K562 (cell line): ENCODE measurements around the gene SLITRK4. TPM values are rescaled to one million over a fixed set of nuclear protein-coding genes. Genes with fewer than 3 reads are reported as not detected.

ENCODE experiments used
- GABPB2 ChIP-seq: fragments of 250-450 bp; sonication (Bioruptor Pico); conservative IDR thresholded peaks from 2 replicates; pipeline ENCODE4 v1.5.1; 2021; ENCODE audit warnings: mild to moderate bottlenecking
- JUN ChIP-seq, 2 experiments: sonication (generic) in 1 of 2; formaldehyde crosslinking in 1 of 2; IDR thresholded peaks; 2 replicates each; pipeline versions ENCODE4 v1.6.1 to v1.8.0; 2012 to 2022; ENCODE audit warnings: borderline replicate concordance in 2 of 2, mild to moderate bottlenecking in 2 of 2, improper control_type of control experiment in 1 of 2, low read depth in 1 of 2, low read length in 1 of 2, missing genetic modification reagents in 1 of 2
- NFIC ChIP-seq: fragments of 450-650 bp; IDR thresholded peaks from 2 replicates; pipeline ENCODE4 v1.6.1; 2017; ENCODE audit warnings: mild to moderate bottlenecking, inconsistent platforms
- ZNF121 ChIP-seq: sonication (generic); formaldehyde crosslinking; conservative IDR thresholded peaks from 2 replicates; pipeline ENCODE4 v1.8.0; 2022; ENCODE audit warnings: missing genetic modification reagents
- polyA plus RNA-seq, 8 experiments: library from polyadenylated mRNA; depleted of rRNA in 4 of 8; stranded (reverse) in 5 of 8; unstranded in 3 of 8; fragments of >200 nt; fragmentation: Nextera tagmentation in 2 of 8; fragmentation: Illumina TruSeq in 1 of 8; extraction: Ambion mirVana in 2 of 8; extraction: Trizol in 1 of 8; gene quantifications; 2 replicates each; pipeline versions ENCODE4 v1.2.1 to v1.2.3, GENCODE V29; 2011 to 2014; ENCODE audit warnings: inconsistent platforms in 1 of 8, missing spikeins in 1 of 8
- total RNA-seq, 7 experiments: library from RNA; depleted of rRNA in 6 of 7; stranded (reverse); fragments of >200 nt in 6 of 7; fragmentation: Illumina TruSeq in 2 of 7; extraction: Trizol in 2 of 7; gene quantifications; 2 replicates each; pipeline versions ENCODE4 v1.2.1 to v1.2.3, GENCODE V29; 2011 to 2021; ENCODE audit warnings: low replicate concordance in 1 of 7
- TF ChIP-seq, protein P1 (sequence below): fragments of 200-600 bp; sonication (generic); IDR thresholded peaks from one replicate; pipeline ENCODE4 v1.6.1; 2012; ENCODE audit warnings: mild to moderate bottlenecking, low read depth, low read length, inconsistent platforms
- TF ChIP-seq, protein P2 (sequence below): fragments of 250-450 bp; sonication (Bioruptor Pico); IDR thresholded peaks from 2 replicates; pipeline ENCODE4 v1.8.0; 2021; ENCODE audit warnings: borderline replicate concordance, mild to moderate bottlenecking, moderate library complexity; ENCODE audit not compliant: poor library complexity, severe bottlenecking
- TF ChIP-seq, protein P3 (sequence below): sonication (generic); formaldehyde crosslinking; IDR thresholded peaks from 2 replicates; pipeline ENCODE4 v1.8.1; 2022; ENCODE audit warnings: missing genetic modification reagents

Gene SLITRK4
- total and polyA plus RNA-seq, 9 of the 15 experiments (the other 6 are each of a cell fraction or from before 2014, with no cell fraction given): not detected

DNA sequence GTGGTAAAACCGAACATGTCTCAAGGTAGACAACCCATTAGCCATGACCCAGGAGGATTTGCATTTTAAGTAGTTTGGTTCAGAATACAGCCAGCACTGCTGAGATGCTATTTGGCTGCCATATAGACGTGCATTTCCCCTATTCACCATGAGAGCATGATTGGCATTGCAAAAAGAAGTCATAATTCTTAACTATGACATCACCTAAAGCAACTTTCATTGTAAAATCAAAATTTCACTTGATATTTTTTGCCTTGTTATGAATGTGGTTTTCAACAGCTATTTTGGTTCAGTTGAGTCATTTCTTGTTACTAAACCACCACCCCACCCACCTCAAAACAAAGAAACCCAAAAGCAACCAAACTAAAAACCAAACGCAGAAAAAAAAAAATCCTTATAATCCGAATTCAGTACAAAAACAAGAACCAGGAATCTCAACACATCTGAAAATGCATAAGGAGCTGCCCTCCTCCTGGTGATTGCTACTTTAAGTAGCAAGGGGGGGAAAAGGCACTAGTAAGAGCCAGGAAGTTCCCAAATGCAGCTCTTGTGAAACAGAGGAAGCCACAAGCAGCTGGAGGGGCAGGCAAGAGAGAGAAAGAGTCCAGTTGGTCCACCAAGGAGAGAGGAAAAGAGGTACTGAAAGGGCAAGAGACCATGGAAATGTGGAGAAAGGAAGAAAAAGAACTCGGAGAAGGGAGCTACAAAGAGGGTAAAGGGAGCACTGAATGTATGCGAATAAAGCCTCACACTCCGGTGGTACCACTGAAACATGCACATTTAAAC lies 3.1 kb downstream of the SLITRK4 start (continued):
- TF ChIP-seq, protein P1, sequence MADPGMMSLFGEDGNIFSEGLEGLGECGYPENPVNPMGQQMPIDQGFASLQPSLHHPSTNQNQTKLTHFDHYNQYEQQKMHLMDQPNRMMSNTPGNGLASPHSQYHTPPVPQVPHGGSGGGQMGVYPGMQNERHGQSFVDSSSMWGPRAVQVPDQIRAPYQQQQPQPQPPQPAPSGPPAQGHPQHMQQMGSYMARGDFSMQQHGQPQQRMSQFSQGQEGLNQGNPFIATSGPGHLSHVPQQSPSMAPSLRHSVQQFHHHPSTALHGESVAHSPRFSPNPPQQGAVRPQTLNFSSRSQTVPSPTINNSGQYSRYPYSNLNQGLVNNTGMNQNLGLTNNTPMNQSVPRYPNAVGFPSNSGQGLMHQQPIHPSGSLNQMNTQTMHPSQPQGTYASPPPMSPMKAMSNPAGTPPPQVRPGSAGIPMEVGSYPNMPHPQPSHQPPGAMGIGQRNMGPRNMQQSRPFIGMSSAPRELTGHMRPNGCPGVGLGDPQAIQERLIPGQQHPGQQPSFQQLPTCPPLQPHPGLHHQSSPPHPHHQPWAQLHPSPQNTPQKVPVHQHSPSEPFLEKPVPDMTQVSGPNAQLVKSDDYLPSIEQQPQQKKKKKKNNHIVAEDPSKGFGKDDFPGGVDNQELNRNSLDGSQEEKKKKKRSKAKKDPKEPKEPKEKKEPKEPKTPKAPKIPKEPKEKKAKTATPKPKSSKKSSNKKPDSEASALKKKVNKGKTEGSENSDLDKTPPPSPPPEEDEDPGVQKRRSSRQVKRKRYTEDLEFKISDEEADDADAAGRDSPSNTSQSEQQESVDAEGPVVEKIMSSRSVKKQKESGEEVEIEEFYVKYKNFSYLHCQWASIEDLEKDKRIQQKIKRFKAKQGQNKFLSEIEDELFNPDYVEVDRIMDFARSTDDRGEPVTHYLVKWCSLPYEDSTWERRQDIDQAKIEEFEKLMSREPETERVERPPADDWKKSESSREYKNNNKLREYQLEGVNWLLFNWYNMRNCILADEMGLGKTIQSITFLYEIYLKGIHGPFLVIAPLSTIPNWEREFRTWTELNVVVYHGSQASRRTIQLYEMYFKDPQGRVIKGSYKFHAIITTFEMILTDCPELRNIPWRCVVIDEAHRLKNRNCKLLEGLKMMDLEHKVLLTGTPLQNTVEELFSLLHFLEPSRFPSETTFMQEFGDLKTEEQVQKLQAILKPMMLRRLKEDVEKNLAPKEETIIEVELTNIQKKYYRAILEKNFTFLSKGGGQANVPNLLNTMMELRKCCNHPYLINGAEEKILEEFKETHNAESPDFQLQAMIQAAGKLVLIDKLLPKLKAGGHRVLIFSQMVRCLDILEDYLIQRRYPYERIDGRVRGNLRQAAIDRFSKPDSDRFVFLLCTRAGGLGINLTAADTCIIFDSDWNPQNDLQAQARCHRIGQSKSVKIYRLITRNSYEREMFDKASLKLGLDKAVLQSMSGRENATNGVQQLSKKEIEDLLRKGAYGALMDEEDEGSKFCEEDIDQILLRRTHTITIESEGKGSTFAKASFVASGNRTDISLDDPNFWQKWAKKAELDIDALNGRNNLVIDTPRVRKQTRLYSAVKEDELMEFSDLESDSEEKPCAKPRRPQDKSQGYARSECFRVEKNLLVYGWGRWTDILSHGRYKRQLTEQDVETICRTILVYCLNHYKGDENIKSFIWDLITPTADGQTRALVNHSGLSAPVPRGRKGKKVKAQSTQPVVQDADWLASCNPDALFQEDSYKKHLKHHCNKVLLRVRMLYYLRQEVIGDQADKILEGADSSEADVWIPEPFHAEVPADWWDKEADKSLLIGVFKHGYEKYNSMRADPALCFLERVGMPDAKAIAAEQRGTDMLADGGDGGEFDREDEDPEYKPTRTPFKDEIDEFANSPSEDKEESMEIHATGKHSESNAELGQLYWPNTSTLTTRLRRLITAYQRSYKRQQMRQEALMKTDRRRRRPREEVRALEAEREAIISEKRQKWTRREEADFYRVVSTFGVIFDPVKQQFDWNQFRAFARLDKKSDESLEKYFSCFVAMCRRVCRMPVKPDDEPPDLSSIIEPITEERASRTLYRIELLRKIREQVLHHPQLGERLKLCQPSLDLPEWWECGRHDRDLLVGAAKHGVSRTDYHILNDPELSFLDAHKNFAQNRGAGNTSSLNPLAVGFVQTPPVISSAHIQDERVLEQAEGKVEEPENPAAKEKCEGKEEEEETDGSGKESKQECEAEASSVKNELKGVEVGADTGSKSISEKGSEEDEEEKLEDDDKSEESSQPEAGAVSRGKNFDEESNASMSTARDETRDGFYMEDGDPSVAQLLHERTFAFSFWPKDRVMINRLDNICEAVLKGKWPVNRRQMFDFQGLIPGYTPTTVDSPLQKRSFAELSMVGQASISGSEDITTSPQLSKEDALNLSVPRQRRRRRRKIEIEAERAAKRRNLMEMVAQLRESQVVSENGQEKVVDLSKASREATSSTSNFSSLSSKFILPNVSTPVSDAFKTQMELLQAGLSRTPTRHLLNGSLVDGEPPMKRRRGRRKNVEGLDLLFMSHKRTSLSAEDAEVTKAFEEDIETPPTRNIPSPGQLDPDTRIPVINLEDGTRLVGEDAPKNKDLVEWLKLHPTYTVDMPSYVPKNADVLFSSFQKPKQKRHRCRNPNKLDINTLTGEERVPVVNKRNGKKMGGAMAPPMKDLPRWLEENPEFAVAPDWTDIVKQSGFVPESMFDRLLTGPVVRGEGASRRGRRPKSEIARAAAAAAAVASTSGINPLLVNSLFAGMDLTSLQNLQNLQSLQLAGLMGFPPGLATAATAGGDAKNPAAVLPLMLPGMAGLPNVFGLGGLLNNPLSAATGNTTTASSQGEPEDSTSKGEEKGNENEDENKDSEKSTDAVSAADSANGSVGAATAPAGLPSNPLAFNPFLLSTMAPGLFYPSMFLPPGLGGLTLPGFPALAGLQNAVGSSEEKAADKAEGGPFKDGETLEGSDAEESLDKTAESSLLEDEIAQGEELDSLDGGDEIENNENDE: no peak
- TF ChIP-seq ZNF121: no peak
- TF ChIP-seq NFIC: no peak
- TF ChIP-seq, protein P2, sequence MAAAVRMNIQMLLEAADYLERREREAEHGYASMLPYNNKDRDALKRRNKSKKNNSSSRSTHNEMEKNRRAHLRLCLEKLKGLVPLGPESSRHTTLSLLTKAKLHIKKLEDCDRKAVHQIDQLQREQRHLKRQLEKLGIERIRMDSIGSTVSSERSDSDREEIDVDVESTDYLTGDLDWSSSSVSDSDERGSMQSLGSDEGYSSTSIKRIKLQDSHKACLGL: no peak
- no peak for TF ChIP-seq JUN (IDR thresholded peaks at IDR 0.05; ENCODE audit: borderline replicate concordance, low read depth, low read length)
- no peak for TF ChIP-seq JUN (CRISPR knock-in tag; IDR thresholded peaks at IDR 0.05; ENCODE audit: borderline replicate concordance)
- TF ChIP-seq GABPB2: no peak
- TF ChIP-seq, protein P3, sequence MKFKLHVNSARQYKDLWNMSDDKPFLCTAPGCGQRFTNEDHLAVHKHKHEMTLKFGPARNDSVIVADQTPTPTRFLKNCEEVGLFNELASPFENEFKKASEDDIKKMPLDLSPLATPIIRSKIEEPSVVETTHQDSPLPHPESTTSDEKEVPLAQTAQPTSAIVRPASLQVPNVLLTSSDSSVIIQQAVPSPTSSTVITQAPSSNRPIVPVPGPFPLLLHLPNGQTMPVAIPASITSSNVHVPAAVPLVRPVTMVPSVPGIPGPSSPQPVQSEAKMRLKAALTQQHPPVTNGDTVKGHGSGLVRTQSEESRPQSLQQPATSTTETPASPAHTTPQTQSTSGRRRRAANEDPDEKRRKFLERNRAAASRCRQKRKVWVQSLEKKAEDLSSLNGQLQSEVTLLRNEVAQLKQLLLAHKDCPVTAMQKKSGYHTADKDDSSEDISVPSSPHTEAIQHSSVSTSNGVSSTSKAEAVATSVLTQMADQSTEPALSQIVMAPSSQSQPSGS (CRISPR knock-in tag): no peak
